ENCODE measurements around the gene CLDN14.
"Not testable (repeated sequence)": the region's sequence is repeated elsewhere in the genome, so short reads cannot be mapped to it uniquely, and the experiment has no call there.

Gene CLDN14

DNA sequence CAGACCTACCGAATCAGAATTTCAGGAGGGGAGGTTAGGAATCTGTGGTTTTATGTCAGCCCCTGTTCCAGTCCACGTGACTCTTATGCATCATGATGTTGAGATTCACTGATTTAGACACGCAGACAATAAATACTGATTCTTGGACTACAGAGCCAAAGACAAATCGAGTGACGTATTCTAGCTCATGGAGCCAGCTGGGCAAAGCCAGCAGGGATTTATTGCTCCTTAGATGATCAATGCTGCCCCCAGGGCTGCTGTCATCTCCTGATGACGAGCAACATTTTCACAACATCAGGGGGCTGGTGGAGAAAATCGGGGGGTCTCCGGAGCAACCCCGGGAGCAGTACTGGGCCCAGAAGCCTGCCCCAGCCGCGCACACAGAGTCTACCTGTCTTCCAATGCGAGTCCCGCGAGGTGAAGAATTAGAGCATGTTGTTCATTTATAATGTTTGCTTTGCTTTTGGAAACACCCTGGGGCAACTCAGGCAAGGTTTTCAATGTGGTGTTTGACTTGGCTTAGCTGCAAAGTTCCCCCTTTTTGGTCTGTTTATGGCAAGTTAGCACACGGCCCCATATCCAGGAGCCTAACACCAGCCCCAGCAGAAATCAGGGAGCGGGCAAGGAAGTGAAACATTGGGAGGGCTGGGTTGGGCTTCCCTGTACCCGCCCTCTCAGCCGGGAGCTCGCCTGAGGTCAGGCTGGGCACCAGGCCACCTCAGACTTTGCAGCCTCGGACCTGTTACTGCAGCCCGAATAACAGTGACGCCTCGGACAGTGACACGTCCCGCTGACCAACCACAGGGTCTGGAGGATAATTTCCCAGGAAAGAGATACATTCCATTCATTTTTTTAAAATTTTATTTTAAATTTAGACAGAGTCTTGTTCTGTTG, 19.9 kb upstream of the CLDN14 start:
- DNase-seq = no peak

GRCh38 chr21:36494557-36494956, 14.6 kb upstream of the CLDN14 start:
- DNase-seq = no peak

DNA sequence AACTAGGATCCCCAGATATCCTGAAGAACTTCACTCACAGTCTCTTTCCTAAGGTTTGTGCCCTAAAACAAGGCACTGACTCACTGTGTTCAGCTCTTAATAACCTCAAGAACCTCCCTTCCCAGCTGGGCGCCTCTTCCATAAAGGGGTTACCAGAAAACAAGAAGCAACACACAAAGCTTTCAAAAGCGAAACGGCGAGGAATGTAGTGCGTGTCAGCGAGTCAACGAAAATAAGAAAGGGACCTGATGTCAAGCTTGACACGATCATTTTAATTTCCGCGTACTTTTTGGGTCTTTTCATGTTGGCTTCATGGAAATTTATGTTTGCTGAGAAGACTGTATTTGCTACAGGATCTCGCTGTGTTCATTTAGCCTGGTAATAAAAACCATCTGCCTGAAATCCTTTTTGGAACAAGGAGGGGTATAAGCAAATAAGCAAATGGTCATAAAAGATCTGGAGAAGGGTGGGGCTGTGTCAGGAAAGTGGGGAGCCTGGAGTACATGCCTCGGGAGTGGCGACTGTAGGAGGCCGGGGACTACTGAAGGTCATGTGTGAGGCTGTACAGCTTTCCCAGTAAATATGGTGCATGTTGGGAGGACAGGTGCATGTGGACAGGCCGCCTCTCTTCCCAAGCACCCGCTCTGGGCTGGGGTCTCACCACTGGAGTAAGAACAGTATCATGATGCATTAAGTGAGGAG, 11.4 kb upstream of the CLDN14 start:
- DNase-seq = no peak

- no peak for DNase-seq
These were observed 9.8 kb upstream of the CLDN14 start for GRCh38 chr21:36489776-36490165.

GRCh38 chr21:36489103-36489775, 9.3 kb upstream of the CLDN14 start:
- no peak for DNase-seq

- no peak for DNase-seq
These were observed 7.9 kb upstream of the CLDN14 start for GRCh38 chr21:36487641-36488307.

- DNase-seq = no peak
These were observed 6.3 kb upstream of the CLDN14 start for GRCh38 chr21:36486246-36486645.

- DNase-seq = no peak
These were observed 5.6 kb upstream of the CLDN14 start for GRCh38 chr21:36485476-36485875.

DNA sequence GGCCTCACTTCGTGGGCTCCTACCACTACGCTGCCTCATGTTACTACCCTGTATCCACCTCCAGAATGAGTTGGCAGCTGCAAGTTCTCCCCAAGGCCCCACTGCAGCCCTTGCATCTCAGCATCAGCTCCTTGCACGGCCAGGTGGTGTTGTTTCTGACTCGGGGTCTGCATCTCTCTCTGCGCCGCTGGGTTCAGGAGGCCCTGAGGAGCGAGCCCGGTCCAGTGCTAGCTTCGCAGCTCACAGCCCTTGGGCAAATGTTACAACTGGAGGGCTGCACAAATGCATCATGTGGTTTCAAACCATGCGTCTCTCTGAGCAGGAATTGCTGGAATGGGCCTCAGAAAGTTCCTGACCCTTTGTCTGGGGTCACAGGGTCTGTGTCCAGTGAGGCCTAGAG, 3.2 kb upstream of the CLDN14 start:
- DNase-seq = no peak

DNA sequence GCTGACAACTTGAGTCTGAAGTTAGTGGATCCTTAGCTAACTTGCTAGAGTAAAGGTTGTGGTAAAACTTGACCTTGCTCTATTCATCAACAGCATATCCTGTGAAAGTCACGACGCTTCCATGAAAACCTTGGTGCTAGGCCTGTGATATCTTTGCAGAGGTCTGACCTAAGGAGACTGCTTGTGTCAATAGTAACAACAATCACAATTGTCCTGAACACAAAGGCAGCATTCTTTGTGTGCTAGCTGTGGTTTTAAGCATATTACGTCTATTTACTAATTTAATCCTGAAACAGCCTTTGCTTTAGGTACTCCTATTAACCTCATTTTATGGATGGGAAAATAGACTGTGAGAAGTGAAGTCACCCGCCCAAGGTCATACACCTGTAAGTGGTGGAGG, 2.8 kb upstream of the CLDN14 start:
- no peak for DNase-seq

DNA sequence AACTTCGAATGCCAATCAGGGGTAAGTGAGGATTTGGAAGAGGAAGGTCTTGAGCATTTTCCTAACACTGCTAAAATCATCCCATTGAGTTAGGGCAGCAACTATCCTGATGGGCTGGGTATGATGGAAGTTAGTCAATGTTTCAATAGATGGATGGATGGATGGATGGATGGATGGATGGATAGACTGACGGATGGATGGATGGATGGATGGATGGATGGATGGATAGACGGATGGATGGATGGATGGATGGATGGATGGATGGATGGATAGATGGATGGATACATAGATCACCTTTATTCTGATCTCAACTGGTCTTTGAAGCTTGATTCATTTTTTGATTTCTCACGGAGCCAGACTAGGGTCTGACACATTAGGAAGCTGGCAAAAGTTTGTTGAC, 2.3 kb upstream of the CLDN14 start:
- DNase-seq = no peak

- DNase-seq = no peak
These were observed 1.7 kb upstream of the CLDN14 start for GRCh38 chr21:36481639-36482038.

GRCh38 chr21:36480618-36481017, 696 bp upstream of the CLDN14 start:
- no peak for DNase-seq

GRCh38 chr21:36478941-36479340, 981 bp downstream of the CLDN14 start:
- no peak for DNase-seq

GRCh38 chr21:36478207-36478701, 1.7 kb downstream of the CLDN14 start:
- DNase-seq = peak; percentile 85

- DNase-seq = no peak
These were observed 2.4 kb downstream of the CLDN14 start for GRCh38 chr21:36477559-36477958.

GRCh38 chr21:36477001-36477400, 2.9 kb downstream of the CLDN14 start:
- DNase-seq = no peak

- DNase-seq = not testable (repeated sequence)
These were observed 3.4 kb downstream of the CLDN14 start for GRCh38 chr21:36476541-36476940.

DNA sequence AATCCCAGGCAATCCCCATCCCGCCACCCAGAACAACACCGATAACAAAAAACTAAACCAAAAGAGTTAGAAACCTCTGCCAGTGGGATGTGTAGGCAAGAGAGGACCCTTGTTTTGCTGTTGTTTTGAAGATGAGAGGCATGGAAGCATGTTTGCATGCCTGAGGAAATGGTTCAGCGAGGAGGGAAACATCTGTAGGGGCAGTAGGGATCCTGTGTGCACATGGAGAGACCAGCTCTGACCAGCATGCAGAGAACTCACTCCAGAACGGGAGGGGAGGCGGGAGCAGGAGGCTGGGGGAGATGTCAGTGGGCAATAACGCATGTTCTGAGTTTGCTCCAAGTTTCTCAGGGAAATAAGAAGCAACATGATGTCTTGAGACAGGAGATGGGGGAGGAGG, 5.3 kb downstream of the CLDN14 start:
- DNase-seq = no peak

GRCh38 chr21:36473203-36473602, 6.7 kb downstream of the CLDN14 start:
- no peak for DNase-seq

GRCh38 chr21:36472377-36472776, 7.5 kb downstream of the CLDN14 start:
- DNase-seq = no peak

- no peak for DNase-seq
These were observed 8.6 kb downstream of the CLDN14 start for GRCh38 chr21:36471254-36471723.

DNA sequence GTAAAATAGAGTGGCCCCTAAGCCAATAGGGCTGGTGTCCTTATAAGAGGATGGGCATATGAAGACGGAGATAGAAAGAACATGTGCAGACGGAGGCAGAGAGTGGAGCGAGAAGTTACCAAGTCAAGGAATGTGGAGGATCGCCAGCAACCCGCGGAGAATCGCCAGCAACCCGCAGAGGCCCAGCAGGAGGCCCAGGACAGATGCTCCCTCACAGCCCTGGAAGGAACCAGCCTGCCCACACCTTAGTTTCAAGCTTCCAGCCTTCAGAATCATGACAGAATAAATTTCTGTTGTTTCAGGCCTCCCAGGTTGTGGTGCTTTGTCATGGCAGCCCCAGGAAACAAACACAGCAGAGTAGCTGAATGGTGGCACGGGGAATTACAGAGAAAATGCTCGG, 9.6 kb downstream of the CLDN14 start:
- no peak for DNase-seq
